Lung microvascular endothelial cell (primary cell): ENCODE data around the gene RNF220. TPM values are rescaled to one million over a fixed set of nuclear protein-coding genes. Genes with fewer than 3 reads are reported as not detected.
A peak's percentile ranks its signal among the peaks of the same experiment; 100 is the strongest.

ENCODE experiments used
- DNase-seq, 2 donors: peaks; one replicate each; pipeline versions ENCODE4 v3.0.0 to v3.0.0-alpha.2; 2010; ENCODE audit warnings: low read depth in 2 of 2
- total RNA-seq: library from RNA; depleted of rRNA; stranded (reverse); fragments of >200 nt; gene quantifications from 2 replicates; pipeline ENCODE4 v1.2.1, GENCODE V29; 2014

Gene RNF220
- total RNA-seq, 1 donor from 2014 or later = 53.6 TPM

- no peak for DNase-seq
Measured at GRCh38 chr1:44406737-44407429, 1.8 kb downstream of the RNF220 start.

GRCh38 chr1:44407430-44408211, 2.6 kb downstream of the RNF220 start:
- DNase-seq = no peak

GRCh38 chr1:44408212-44408582, 3.1 kb downstream of the RNF220 start:
- no peak for DNase-seq

GRCh38 chr1:44408632-44409602, 3.9 kb downstream of the RNF220 start:
- no peak for DNase-seq

- DNase-seq = no peak
Measured at GRCh38 chr1:44409757-44410156, 4.7 kb downstream of the RNF220 start.

GRCh38 chr1:44411861-44412260, 6.8 kb downstream of the RNF220 start:
- no peak for DNase-seq

GRCh38 chr1:44412601-44413000, 7.5 kb downstream of the RNF220 start:
- DNase-seq = no peak

- no peak for DNase-seq
Measured at GRCh38 chr1:44413740-44414139, 8.7 kb downstream of the RNF220 start.

- DNase-seq = no peak
Measured at GRCh38 chr1:44415013-44415412, 10.0 kb downstream of the RNF220 start.

GRCh38 chr1:44416408-44416807, 11.4 kb downstream of the RNF220 start:
- no peak for DNase-seq

GRCh38 chr1:44417351-44418021, 12.4 kb downstream of the RNF220 start:
- DNase-seq = peak; percentile 50 to 83

GRCh38 chr1:44418022-44418673, 13.1 kb downstream of the RNF220 start:
- no peak for DNase-seq

- DNase-seq = no peak
Measured at GRCh38 chr1:44419901-44420300, 14.8 kb downstream of the RNF220 start.

- no peak for DNase-seq
Measured at GRCh38 chr1:44420535-44420934, 15.5 kb downstream of the RNF220 start.

GRCh38 chr1:44421446-44421884, 16.4 kb downstream of the RNF220 start:
- no peak for DNase-seq

GRCh38 chr1:44422161-44422560, 17.1 kb downstream of the RNF220 start:
- peak; percentile 78 to 82 for DNase-seq

- peak; percentile 6 to 48 for DNase-seq
Measured at GRCh38 chr1:44423591-44424537, 18.8 kb downstream of the RNF220 start.

GRCh38 chr1:44424747-44425146, 19.7 kb downstream of the RNF220 start:
- DNase-seq = no peak

- no peak for DNase-seq
Measured at GRCh38 chr1:44425341-44426082, 20.5 kb downstream of the RNF220 start.
